Parathyroid adenoma (tissue), 2 donors: Measurements from ENCODE around the gene FCMR.

Experiments used
- H2AFZ ChIP-seq: fragments of 300-600 bp; sonication (generic); one replicate; pipeline ENCODE4 v1.7.0; 2017; ENCODE audit warnings: antibody characterized with exemption, mild to moderate bottlenecking
- H3K27ac ChIP-seq: fragments of 300-600 bp; sonication (generic); one replicate; pipeline ENCODE4 v1.7.0; 2017
- H3K27me3 ChIP-seq: fragments of 300-600 bp; sonication (generic); one replicate; pipeline ENCODE4 v1.7.0; 2017; ENCODE audit warnings: low read length; ENCODE audit not compliant: control insufficient read depth, insufficient read depth
- H3K36me3 ChIP-seq: fragments of 300-600 bp; sonication (generic); one replicate; pipeline ENCODE4 v1.7.0; 2017; ENCODE audit warnings: low read length; ENCODE audit not compliant: control insufficient read depth, insufficient read depth
- H3K4me1 ChIP-seq: fragments of 300-600 bp; sonication (generic); one replicate; pipeline ENCODE4 v1.7.0; 2017; ENCODE audit warnings: control low read depth
- H3K4me2 ChIP-seq: fragments of 300-600 bp; sonication (generic); one replicate; pipeline ENCODE4 v1.7.0; 2017; ENCODE audit warnings: low read length
- H3K4me3 ChIP-seq: fragments of 300-600 bp; sonication (generic); one replicate; pipeline ENCODE4 v1.7.0; 2017; ENCODE audit warnings: low read depth, low read length
- H3K79me2 ChIP-seq: fragments of 300-600 bp; sonication (generic); one replicate; pipeline ENCODE4 v1.7.0; 2017; ENCODE audit warnings: control low read depth
- H3K9ac ChIP-seq: fragments of 300-600 bp; sonication (generic); one replicate; pipeline ENCODE4 v1.7.0; 2017; ENCODE audit warnings: mild to moderate bottlenecking
- H3K9me3 ChIP-seq: fragments of 300-600 bp; sonication (generic); one replicate; pipeline ENCODE4 v1.7.0; 2017; ENCODE audit warnings: low read length; ENCODE audit not compliant: control insufficient read depth
- TF ChIP-seq, protein P1 (sequence below): fragments of 300-600 bp; sonication (generic); IDR thresholded peaks from one replicate; pipeline ENCODE4 v1.7.0; 2017; ENCODE audit warnings: antibody characterized with exemption, mild to moderate bottlenecking
- donor health status: primary hyperparathyroidism.

The FCMR gene

DNA sequence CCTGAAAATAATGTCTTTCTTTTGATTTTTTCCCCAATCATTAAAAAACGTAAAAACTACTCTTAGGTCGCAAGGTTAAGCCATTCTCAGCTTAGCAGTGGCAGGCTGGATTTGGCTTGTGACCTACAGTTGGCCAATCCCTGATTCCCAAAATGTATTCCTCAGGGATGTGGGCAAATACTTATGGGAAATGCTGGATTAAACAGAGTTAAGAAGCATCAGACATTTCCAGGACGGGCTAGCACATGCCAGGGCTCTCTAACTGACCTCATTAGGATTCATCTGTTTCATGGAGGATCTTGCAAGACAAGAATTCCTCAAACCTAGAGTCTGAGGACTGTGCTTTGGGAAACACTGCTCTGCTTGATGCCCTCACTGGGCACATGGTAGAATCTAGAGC, 25.5 kb downstream of the FCMR start:
- Histone ChIP-seq H3K4me1 (no peaks in the 10 kb centered on the region), H3K36me3 (no peaks in the 10 kb centered on the region), H3K27ac (no peak overlapping the region), H3K9me3 (no peaks in the 10 kb centered on the region), H3K79me2 (no peaks in the 10 kb centered on the region), H3K4me3 (no peak overlapping the region), H3K9ac (no peak overlapping the region), H2AFZ (no peak overlapping the region), H3K27me3 (no peaks in the 10 kb centered on the region), H3K4me2 (no peak overlapping the region)
- TF ChIP-seq, protein P1, sequence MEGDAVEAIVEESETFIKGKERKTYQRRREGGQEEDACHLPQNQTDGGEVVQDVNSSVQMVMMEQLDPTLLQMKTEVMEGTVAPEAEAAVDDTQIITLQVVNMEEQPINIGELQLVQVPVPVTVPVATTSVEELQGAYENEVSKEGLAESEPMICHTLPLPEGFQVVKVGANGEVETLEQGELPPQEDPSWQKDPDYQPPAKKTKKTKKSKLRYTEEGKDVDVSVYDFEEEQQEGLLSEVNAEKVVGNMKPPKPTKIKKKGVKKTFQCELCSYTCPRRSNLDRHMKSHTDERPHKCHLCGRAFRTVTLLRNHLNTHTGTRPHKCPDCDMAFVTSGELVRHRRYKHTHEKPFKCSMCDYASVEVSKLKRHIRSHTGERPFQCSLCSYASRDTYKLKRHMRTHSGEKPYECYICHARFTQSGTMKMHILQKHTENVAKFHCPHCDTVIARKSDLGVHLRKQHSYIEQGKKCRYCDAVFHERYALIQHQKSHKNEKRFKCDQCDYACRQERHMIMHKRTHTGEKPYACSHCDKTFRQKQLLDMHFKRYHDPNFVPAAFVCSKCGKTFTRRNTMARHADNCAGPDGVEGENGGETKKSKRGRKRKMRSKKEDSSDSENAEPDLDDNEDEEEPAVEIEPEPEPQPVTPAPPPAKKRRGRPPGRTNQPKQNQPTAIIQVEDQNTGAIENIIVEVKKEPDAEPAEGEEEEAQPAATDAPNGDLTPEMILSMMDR, result no peak

DNA sequence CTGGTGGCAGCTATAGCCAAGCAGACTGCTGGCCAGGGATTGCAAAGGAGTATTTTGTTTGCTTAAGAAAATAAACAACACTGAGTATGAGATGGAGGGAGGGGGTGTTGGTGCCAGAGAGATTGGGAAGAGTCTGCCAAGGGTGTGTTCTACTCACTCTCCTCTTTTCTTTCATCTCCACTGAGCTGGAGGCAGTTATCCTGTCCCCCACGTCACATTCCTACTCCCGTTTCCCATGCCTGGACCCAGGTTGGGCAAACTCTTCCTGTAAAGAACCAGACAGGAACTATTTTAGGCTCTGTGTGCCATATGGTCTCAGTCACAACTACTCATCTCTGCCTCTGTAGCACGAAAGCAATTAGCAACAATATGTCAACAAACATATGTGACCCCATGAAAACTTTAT, 25.9 kb downstream of the FCMR start:
- Histone ChIP-seq H3K9me3 (no peaks in the 10 kb centered on the region), H3K27ac (no peak overlapping the region), H3K9ac (no peak overlapping the region), H3K79me2 (no peaks in the 10 kb centered on the region), H3K36me3 (no peaks in the 10 kb centered on the region), H3K4me3 (no peak overlapping the region), H3K27me3 (no peaks in the 10 kb centered on the region), H2AFZ (no peak overlapping the region), H3K4me1 (no peaks in the 10 kb centered on the region), H3K4me2 (no peak overlapping the region)
- TF ChIP-seq, protein P1, result no peak

DNA sequence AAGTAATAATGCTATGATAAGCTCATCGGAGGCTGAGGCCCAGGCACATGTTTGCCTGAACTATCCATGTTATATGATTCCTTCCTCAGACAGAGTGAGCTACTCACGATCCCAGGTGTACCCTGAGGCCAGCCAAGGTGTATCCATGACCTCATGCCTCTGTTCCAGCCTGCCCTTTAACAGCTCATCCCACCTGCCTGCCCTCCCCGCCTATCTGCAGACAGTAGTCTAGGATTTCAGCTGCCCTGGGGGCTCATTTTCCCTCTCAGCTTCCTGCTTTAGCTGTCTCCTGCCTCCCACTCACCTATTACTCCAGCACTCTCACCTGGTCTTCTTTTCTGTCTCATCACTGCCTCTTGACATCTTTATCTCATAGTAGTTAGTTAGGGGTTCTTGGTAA, 26.4 kb downstream of the FCMR start:
- Histone ChIP-seq H3K27ac (no peak overlapping the region), H3K4me2 (no peak overlapping the region), H3K27me3 (no peaks in the 10 kb centered on the region), H3K79me2 (no peaks in the 10 kb centered on the region), H3K9ac (no peak overlapping the region), H3K4me1 (no peaks in the 10 kb centered on the region), H2AFZ (no peak overlapping the region), H3K9me3 (no peaks in the 10 kb centered on the region), H3K36me3 (no peaks in the 10 kb centered on the region), H3K4me3 (no peak overlapping the region)
- TF ChIP-seq, protein P1, result no peak

DNA sequence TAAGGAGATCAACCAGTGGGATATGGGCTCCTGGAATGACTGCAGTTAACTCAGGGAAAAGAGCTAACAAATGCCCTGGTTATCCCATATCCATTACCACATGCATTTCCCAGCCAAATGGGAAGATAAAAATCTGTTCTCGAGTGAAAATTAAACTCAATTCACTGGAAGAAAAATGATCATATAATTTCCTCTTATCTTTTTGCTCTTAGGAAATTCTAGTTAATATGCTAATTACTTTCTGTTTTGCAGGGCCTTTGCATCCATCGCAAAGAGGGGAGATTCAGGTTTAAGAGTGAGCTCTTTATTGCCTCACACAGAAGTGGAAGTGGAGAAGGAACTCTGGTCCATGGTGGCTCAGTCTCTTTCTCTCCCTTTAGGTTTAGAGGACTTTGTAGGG, 28.4 kb downstream of the FCMR start:
- no peaks in the 10 kb centered on the region for H3K79me2 ChIP-seq
- H3K27me3 ChIP-seq, result no peaks in the 10 kb centered on the region
- H3K27ac ChIP-seq, result no peak overlapping the region
- TF ChIP-seq, protein P1, result no peak
- H3K4me2 ChIP-seq, result no peak overlapping the region
- no peak overlapping the region for H3K4me3 ChIP-seq
- H3K9ac ChIP-seq, result no peak overlapping the region
- H3K36me3 ChIP-seq, result no peaks in the 10 kb centered on the region
- H3K9me3 ChIP-seq, result no peaks in the 10 kb centered on the region
- no peaks in the 10 kb centered on the region for H3K4me1 ChIP-seq
- H2AFZ ChIP-seq, result no peak overlapping the region

DNA sequence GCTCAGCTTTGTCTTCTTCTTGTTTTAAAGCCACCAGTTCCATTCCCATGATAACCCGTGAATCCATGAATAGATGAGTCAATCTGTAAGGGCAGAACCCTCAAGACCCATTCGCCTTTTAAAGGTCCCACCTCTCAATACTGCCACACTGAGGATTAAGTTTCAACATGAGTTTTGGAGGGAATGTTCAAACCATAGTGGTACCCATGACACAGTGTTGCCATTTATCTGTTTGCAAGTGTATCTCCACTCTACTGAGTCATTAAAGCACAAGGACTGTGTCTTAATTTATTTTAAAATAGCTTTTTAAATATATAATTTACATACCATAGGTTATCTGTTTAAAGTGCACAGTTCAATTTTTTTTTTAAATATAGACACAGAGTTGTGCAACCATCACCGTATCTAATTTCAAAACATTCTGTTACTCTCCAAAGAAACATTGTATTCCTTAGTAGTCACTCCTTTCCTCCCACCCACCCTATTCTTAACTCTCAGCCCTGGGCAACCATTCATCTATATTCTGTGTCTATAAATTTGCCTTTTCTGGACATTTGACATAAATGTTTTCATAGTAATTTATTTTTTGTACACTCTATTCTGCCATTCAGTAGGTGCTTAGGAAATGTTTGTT, 29.3 kb downstream of the FCMR start:
- no peaks in the 10 kb centered on the region for H3K27me3 ChIP-seq
- no peak overlapping the region for H2AFZ ChIP-seq
- TF ChIP-seq, protein P1, result no peak
- H3K4me3 ChIP-seq, result no peak overlapping the region
- no peaks in the 10 kb centered on the region for H3K4me1 ChIP-seq
- no peak overlapping the region for H3K4me2 ChIP-seq
- no peaks in the 10 kb centered on the region for H3K79me2 ChIP-seq
- H3K9ac ChIP-seq, result no peak overlapping the region
- no peaks in the 10 kb centered on the region for H3K9me3 ChIP-seq
- H3K36me3 ChIP-seq, result no peaks in the 10 kb centered on the region
- H3K27ac ChIP-seq, result no peak overlapping the region
